Hematopoietic multipotent progenitor cell treated with erythropoietin and hydrocortisone succinate and interleukin-3 and kit ligand, for 15 days (in vitro differentiated cells): Measurements from ENCODE around the gene CD52.
"Not testable (repeated sequence)": the region's sequence is repeated elsewhere in the genome, so short reads cannot be mapped to it uniquely, and the experiment has no call there.

Experiments used
- DNase-seq: peaks from one replicate; pipeline ENCODE4 v3.0.0-alpha.2; 2015; ENCODE audit warnings: low spot score

The CD52 gene

DNA sequence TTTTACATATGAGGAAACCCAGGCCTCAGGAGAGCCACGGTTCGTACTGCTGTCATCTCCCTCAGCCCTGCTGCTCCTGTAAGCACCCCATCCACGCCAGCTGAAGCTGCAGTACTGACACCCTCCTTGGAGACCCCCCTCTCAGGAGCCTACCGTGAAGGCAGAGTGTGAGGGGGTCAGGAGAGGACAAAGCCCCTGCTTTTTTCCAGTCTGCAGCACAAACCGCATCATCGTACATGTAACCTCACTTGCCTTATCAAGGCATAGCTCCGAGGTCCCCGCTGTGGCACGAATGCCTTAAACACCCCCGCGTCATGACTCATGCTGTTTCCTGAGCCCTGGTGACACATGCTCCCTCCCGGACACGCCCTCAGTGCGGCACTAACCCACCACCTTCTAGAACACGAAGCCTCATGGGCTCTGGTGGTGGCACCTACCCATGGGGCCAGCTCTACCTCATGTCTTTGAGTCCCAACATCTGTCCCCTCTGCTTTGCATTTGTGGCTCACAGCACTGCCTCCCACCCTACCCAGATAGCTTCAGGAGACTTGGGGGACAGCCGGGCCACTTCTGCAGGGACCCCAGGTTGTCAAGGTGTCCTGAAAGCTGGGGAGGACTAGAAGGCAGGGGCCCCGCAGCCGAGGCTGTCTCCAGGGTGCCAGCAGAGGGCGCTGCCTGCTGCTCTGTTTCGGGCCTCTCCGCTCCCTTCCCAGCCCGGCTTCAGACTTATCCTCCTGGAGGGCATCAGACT, 33.0 kb upstream of the CD52 start:
- DNase-seq = peak; percentile 98

- DNase-seq = peak; percentile 75
These were observed 32.2 kb upstream of the CD52 start for GRCh38 chr1:26285366-26286063.

- no peak for DNase-seq
These were observed 31.7 kb upstream of the CD52 start for GRCh38 chr1:26286064-26286416.

- peak; percentile 42 for DNase-seq
These were observed 30.6 kb upstream of the CD52 start for GRCh38 chr1:26287033-26287711.

DNA sequence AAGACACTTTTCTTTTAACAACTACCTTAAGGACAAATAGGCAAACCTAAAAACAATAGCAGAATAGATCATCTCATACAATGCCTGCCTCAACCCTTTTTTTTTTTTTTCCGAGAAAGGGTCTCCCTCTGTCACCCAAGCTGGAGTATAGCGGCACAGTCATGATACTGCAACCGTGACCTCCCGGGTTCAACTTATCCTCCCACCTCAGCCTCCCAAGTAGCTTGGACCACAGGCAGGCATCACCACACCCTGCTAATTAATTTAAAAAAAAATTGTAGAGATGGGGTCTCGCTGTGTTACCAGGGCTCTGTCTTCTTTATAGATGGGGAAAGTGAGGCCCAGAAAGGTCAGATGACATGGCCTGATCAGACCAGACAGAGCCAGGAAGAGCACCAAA, 29.9 kb upstream of the CD52 start:
- DNase-seq = no peak

DNA sequence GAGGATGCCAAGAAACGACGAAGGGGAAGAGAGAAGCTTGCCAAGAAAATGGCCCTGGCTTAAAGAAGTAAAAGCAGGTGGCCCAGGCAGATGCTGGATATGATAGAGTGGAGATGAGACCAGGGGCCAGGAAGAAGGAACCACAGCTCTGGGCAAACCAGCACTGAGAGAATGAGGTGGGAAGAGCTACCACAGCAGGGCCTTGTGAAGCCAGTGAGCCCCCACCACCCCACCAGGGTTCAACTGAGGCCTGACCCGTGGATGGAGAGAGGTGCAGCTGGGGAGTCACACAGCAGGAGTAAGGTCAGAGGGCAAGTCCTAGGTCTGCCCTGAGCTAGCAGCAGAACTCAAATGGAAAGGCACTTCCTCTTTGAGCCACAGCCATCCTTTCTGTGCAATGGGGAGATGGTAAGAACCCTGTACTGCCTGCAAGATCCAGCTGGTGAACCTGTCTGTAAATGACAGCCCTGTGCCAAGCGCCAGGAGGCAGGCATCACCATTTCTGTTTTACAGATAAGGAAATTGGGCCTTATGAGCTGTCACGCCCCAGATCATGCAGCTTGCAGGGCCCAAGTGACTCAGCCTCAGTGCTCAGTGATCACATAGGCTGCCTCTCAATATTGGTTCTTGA, 29.3 kb upstream of the CD52 start:
- peak; percentile 97 for DNase-seq

- DNase-seq = peak; percentile 71
These were observed 28.3 kb upstream of the CD52 start for GRCh38 chr1:26289158-26290059.

- DNase-seq = no peak
These were observed 27.5 kb upstream of the CD52 start for GRCh38 chr1:26290122-26290881.

- no peak for DNase-seq
These were observed 26.9 kb upstream of the CD52 start for GRCh38 chr1:26290882-26291261.

GRCh38 chr1:26291433-26291832, 26.3 kb upstream of the CD52 start:
- no peak for DNase-seq

DNA sequence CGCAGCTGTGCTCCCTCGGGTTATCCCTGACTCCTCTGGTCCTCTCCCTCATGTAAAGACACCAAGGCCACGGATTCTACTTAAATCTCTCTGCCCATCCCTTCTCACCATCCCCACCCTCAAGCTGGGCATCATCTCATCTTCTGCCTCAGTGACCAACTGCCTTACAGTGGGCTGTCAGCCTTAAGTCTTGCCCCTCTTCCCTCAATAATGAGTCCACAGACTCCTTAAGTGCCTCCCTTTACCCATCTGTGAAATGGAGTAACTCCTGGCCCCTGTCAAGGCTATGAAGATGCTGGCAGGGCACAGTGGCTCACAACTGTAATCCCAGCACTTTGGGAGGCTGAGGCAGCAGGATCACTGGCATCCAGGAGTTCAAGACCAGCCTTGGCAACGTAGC, 25.8 kb upstream of the CD52 start:
- no peak for DNase-seq

DNA sequence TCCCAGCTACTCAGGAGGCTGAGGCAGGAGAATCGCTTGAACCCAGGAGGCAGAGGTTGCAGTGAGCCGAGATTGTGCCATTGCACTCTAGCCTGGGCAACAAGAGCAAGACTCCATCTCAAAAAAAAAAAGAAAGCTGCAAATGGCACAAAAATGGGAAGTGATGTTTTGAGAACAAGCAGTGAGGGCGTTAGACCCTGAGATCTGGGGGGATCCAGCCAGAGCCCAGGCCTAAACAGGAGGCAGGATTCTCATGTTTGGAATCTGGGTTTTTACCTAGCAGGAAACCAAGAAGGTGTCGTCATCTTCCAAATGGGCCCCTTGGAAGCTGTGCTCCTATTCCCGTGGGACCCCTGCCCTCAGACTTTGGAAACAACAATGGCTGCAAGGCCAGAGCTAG, 25.0 kb upstream of the CD52 start:
- DNase-seq = not testable (repeated sequence)

- DNase-seq = no peak
These were observed 23.8 kb upstream of the CD52 start for GRCh38 chr1:26293911-26294463.

GRCh38 chr1:26295194-26296138, 22.3 kb upstream of the CD52 start:
- DNase-seq = no peak

DNA sequence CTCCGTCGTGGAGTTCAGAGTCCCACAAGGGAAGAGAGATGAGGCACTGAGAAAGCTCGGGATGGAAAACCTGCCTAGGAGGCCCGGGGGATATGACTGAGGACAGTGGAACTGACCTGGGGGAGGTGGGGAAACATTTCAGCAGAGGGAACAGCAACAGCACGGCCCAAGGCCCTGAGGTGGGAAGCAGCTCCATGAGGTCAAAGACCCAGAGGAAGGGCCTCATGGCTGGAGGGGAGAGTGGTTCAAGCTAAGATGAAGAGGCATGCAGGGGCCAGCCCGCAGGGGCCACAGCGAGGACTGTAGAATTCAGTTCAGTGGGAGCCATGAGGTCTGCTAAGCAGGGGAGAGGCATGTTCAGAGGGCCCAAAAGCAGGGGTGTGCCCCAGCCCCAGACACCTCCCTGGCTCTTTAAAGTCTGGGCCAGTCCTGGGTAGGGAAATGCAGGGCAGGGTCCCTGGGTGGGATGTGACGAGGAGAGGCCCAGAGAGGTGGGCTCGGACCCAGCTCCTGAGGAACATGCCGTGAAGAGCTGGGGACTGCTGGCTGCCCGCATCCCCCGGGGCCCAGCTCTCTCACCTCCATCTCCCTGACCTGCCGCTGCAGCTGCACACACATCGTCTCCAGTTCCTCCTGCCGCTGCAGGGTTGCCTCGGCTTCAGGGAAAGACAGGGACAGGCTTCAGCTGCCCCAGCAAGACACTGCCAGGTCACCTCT, 21.3 kb upstream of the CD52 start:
- no peak for DNase-seq

DNA sequence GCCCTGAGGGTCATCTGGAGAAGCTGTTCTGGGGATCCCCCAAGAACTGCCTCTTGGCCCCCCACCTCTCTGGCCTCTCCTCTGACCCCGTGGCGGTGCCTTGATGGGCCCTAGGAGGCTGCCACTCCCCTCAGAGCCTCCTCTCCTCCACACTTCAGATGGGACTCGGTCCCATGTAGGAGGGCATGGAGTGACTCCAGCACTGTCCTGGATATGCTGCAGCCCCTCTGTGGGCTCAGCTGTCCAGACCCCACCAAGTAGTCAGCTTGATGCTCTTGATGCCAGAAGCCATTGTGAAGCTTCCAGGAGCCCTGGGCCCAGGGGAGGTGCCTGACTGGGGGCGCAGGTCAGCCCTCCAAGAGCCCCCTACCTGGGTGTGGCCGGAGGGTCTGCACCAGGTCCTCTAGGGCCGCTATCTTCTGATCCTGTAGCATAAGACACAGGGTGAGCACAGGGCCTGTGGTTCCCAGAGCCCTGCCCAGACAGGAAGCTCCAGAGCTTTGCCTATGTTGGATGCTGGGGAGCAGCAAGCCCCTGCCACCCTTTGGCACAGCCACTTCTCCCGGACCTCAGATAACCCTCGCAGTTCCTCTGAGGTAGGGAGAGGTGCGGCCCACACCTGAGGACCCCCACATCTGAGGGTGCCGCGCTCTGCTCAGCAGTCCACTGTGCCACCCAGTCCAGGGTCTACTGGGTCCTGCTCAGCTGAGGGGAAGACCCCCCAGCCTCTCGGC, 20.5 kb upstream of the CD52 start:
- DNase-seq = no peak

DNA sequence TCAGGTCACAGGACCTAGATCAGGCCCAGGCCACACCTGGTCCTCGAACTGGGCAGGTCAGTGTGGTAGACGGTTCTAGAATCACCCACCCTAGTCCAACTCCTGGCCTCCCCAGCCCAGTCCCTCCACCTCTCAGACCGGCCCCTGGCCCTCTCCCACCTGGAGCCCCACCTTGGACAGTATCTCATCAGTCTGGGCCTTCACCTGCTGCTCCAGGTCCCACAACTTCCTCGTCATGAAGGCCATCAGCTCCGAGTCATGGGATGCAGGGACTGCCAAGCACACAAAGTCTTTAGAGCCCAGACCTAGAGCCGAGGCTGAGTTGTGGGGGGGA, 20.0 kb upstream of the CD52 start:
- no peak for DNase-seq

GRCh38 chr1:26300578-26301275, 17.0 kb upstream of the CD52 start:
- DNase-seq = peak; percentile 50
